GM12878 (cell line): ENCODE data around the gene SNRNP200. TPM values are rescaled to one million over a fixed set of nuclear protein-coding genes. Genes with fewer than 3 reads are reported as not detected.

Experiments used
- ATAC-seq: fragments of 200-7000 bp; cut with Tn5 transposase; 3 replicates; pipeline ENCODE4 v1.9.1; 2020; ENCODE audit warnings: mild to moderate bottlenecking, moderate library complexity
- BruUV-seq: library from RNA; stranded (reverse); fragments of 400-500 nt; replicated peaks from 2 replicates; lab custom pipeline; 2021; lab: Mats Ljungman, UMichigan
- CTCF ChIA-PET: fragments of 300-600 bp; sonication (Branson Sonifier 250); formaldehyde crosslinking; extraction: SDS; loops from one replicate; lab custom pipeline; 2021; ENCODE audit warnings: inconsistent platforms; lab: Yijun Ruan, JAX
- POLR2A ChIA-PET: fragments of 350-600 bp; formaldehyde crosslinking; extraction: SDS; loops from one replicate; lab custom pipeline; 2021; ENCODE audit warnings: inconsistent platforms; lab: Charles Lee
- RAD21 ChIA-PET: fragments of 300-600 bp; sonication (Branson Sonifier 250); formaldehyde crosslinking; loops from one replicate; lab custom pipeline; 2023; ENCODE audit warnings: antibody characterized with exemption; ENCODE audit not compliant: unreplicated experiment; lab: Charles Lee
- SMC1A ChIA-PET: fragments of 300-600 bp; sonication (Branson Sonifier 250); formaldehyde crosslinking; loops from one replicate; lab custom pipeline; 2023; ENCODE audit not compliant: unreplicated experiment, uncharacterized antibody; lab: Charles Lee
- DNase-seq: peaks from one replicate; pipeline ENCODE4 v3.0.0-alpha.2; 2011; ENCODE audit warnings: low read depth, low spot score
- FAIRE-seq: peaks from 3 replicates; lab custom pipeline; 2011; peaks lifted over from hg19 to GRCh38; lab: Jason Lieb, UNC
- H2AFZ ChIP-seq: 2 replicates; pipeline ENCODE4 v1.6.0; 2011; ENCODE audit warnings: low read depth, low read length, control low read depth; ENCODE audit not compliant: control insufficient read depth
- H3K27ac ChIP-seq: 2 replicates; pipeline ENCODE4 v1.5.1; 2011; ENCODE audit warnings: control low read depth; ENCODE audit not compliant: control insufficient read depth, insufficient read depth
- H3K27me3 ChIP-seq, 2 experiments: replicated peaks in 1 of 2; 2 replicates each; pipeline versions ENCODE4 v1.6.0 to v1.6.1; 2011; ENCODE audit warnings: low read length in 1 of 2; ENCODE audit not compliant: control insufficient read depth in 2 of 2, insufficient read depth in 2 of 2
- H3K36me3 ChIP-seq, 2 experiments: 2 replicates each; pipeline ENCODE4 v1.5.1; 2011; ENCODE audit warnings: low read length in 1 of 2; ENCODE audit not compliant: control insufficient read depth in 2 of 2, insufficient read depth in 2 of 2
- H3K4me1 ChIP-seq: 2 replicates; pipeline ENCODE4 v1.6.1; 2011; ENCODE audit warnings: mild to moderate bottlenecking, low read length, moderate library complexity, mixed read lengths; ENCODE audit not compliant: control insufficient read depth, insufficient read depth
- H3K4me2 ChIP-seq: 2 replicates; pipeline ENCODE4 v1.6.0; 2011; ENCODE audit warnings: control low read depth; ENCODE audit not compliant: control insufficient read depth, insufficient read depth
- H3K4me3 ChIP-seq: fragments of 200-600 bp; sonication (generic); 2 replicates; pipeline ENCODE4 v1.5.1; 2016
- H3K79me2 ChIP-seq: 2 replicates; pipeline ENCODE4 v1.6.0; 2011; ENCODE audit warnings: low read length; ENCODE audit not compliant: control insufficient read depth, insufficient read depth
- H3K9ac ChIP-seq: 2 replicates; pipeline ENCODE4 v1.8.0; 2011; ENCODE audit warnings: low read length, control low read depth, mixed read lengths; ENCODE audit not compliant: control insufficient read depth, insufficient read depth
- H3K9me3 ChIP-seq: replicated peaks from 3 replicates; pipeline ENCODE4 v1.5.1; 2011; ENCODE audit warnings: mild to moderate bottlenecking, low read length; ENCODE audit not compliant: control insufficient read depth, insufficient read depth
- H4K20me1 ChIP-seq: 2 replicates; pipeline ENCODE4 v1.6.0; 2011; ENCODE audit not compliant: control insufficient read depth, insufficient read depth
- BCL11A ChIP-seq: IDR thresholded peaks from 2 replicates; pipeline ENCODE4 v1.6.1; 2011; ENCODE audit warnings: low read depth, low read length
- FOS ChIP-seq: IDR thresholded peaks from 3 replicates; pipeline ENCODE4 v1.6.1; 2011; ENCODE audit warnings: borderline replicate concordance; ENCODE audit not compliant: insufficient read length; ENCODE audit errors: extremely low read depth
- IKZF2 ChIP-seq, 2 experiments: fragments of 450-650 bp; IDR thresholded peaks; 2 replicates each; pipeline ENCODE4 v1.6.1; 2017; ENCODE audit warnings: mild to moderate bottlenecking in 2 of 2, moderate library complexity in 2 of 2
- IRF4 ChIP-seq: IDR thresholded peaks from 2 replicates; pipeline ENCODE4 v1.6.1; 2011; ENCODE audit warnings: low read depth, low read length
- MTA2 ChIP-seq: fragments of 450-650 bp; IDR thresholded peaks from 2 replicates; pipeline ENCODE4 v1.6.1; 2016; ENCODE audit warnings: low read depth, mild to moderate bottlenecking, moderate library complexity
- MTA3 ChIP-seq: IDR thresholded peaks from 2 replicates; pipeline ENCODE4 v1.6.1; 2012; ENCODE audit warnings: low read length, inconsistent platforms, borderline replicate concordance
- RUNX3 ChIP-seq: IDR thresholded peaks from 2 replicates; pipeline ENCODE4 v1.6.1; 2012; ENCODE audit warnings: low read length, inconsistent platforms
- SMAD1 ChIP-seq: fragments of 450-650 bp; IDR thresholded peaks from 2 replicates; pipeline ENCODE4 v1.6.1; 2018; ENCODE audit warnings: mild to moderate bottlenecking, low read depth; ENCODE audit not compliant: partially characterized antibody
- YY1 ChIP-seq: IDR thresholded peaks from 2 replicates; pipeline ENCODE4 v1.6.1; 2011; ENCODE audit warnings: low read depth, mild to moderate bottlenecking, low read length
- ZNF592 ChIP-seq: fragments of 450-650 bp; IDR thresholded peaks from 2 replicates; pipeline ENCODE4 v1.6.1; 2017; ENCODE audit warnings: mild to moderate bottlenecking, moderate library complexity
- WGBS: methylation state at CpG from one replicate; pipeline ENCODE4 v1.1.6; 2016; ENCODE audit warnings: low lambda C conversion rate; ENCODE audit not compliant: insufficient replicate concordance, insufficient coverage; ENCODE audit errors: missing lambda C conversion rate; 5-methylcytosine and 5-hydroxymethylcytosine counted together
- in situ Hi-C: fragments of 300-500 bp; cut with MboI; formaldehyde crosslinking; loops from 9 replicates; pipeline ENCODE4 v1.14.3; 2018; ENCODE audit warnings: mixed read lengths
- intact Hi-C: fragments of 100-400 bp; cut with micrococcal nuclease; formaldehyde crosslinking; loops from one replicate; pipeline ENCODE4 v1.14.2; 2022; ENCODE audit not compliant: unreplicated experiment
- polyA plus RNA-seq, 11 experiments: library from polyadenylated mRNA; depleted of rRNA in 4 of 11; unstranded in 6 of 11; stranded (reverse) in 5 of 11; fragments of >200 nt; fragmentation: Nextera tagmentation in 4 of 11; fragmentation: Illumina TruSeq in 1 of 11; extraction: Ambion mirVana in 4 of 11; extraction: Trizol in 1 of 11; gene quantifications; 1 replicate in 1 of 11; 2 replicates in 10 of 11; pipeline versions ENCODE4 v1.2.1 to v1.2.3, GENCODE V29; 2011 to 2016; ENCODE audit warnings: inconsistent platforms in 2 of 11, missing spikeins in 2 of 11, low read depth in 1 of 11
- total RNA-seq, 4 experiments: library from RNA; depleted of rRNA in 3 of 4; stranded (reverse); fragments of >200 nt in 3 of 4; fragmentation: Illumina TruSeq in 1 of 4; extraction: Trizol in 1 of 4; gene quantifications; 2 replicates each; pipeline versions ENCODE4 v1.2.1 to v1.2.3, GENCODE V29; 2013 to 2021
- TF ChIP-seq, protein P1 (sequence below): fragments of 150-350 bp; IDR thresholded peaks from 2 replicates; pipeline ENCODE4 v1.6.1; 2014; ENCODE audit warnings: mild to moderate bottlenecking, low read depth, low read length

Gene SNRNP200
- total and polyA plus RNA-seq, 10 of the 15 experiments (the other 5 are each of a cell fraction or from before 2014, with no cell fraction given): 59.2 to 176 (median 106) TPM

GRCh38 chr2:96324721-96325040, 19.3 kb upstream of the SNRNP200 start:
- Histone ChIP-seq H2AFZ (peak overlapping the region; percentile 90), H3K9ac (peak overlapping the region; percentile 75), H3K4me1 (peaks cover 26% of the 10 kb centered on the region), H3K27me3 (no peaks in the 10 kb centered on the region), H3K4me3 (peak overlapping the region; percentile 89), H3K36me3 (peaks cover 2 to 5% of the 10 kb centered on the region in 2 experiments; a peak in 2 of 4 replicates), H3K27ac (peak overlapping the region; percentile 76), H3K4me2 (peak overlapping the region; percentile 91), H3K79me2 (peaks cover 28% of the 10 kb centered on the region), H3K9me3 (no peaks in the 10 kb centered on the region), H4K20me1 (no peaks in the 10 kb centered on the region)
- BruUV-seq: no TSS peak
- intact Hi-C loops (loop anchor here (5.0 kb wide), 2 partner anchors 57 to 117 kb away; partner anchors contain the start of genes CIAO1, STARD7 and TMEM127), in situ Hi-C loops (no loop called here)
- POLR2A ChIA-PET: interaction anchor here (0.8 to 7.7 kb wide), 10 partner anchors 9 to 168 kb away, joined by 3 to 151 read pairs (median 5); partner anchors contain the start of gene NCAPH
- peak; percentile 1 for ATAC-seq
- CTCF ChIA-PET: interaction anchor here (1.2 to 2.1 kb wide), 6 partner anchors 8 to 449 kb away, joined by 3 to 6 read pairs (median 4); partner anchors contain the start of genes ASTL and NCAPH
- no peak for FAIRE-seq
- TF ChIP-seq ZNF592: no peak
- TF ChIP-seq YY1: 0 out of 2 replicates have a peak, but pooled peaks have one; percentile 37
- no peak for TF ChIP-seq BCL11A
- 0 out of 2 replicates have a peak, but pooled peaks have one; percentile 33 for TF ChIP-seq MTA3
- peak in 1 of 2 experiments; percentile 13; a peak in 1 of 4 replicates for TF ChIP-seq IKZF2 (IDR thresholded peaks at IDR 0.05)
- TF ChIP-seq FOS: no peak
- TF ChIP-seq RUNX3: peak; percentile 53
- peak; percentile 15; the same call in 1 of the 2 replicates for TF ChIP-seq MTA2
- no peak for TF ChIP-seq SMAD1
- TF ChIP-seq, protein P1, sequence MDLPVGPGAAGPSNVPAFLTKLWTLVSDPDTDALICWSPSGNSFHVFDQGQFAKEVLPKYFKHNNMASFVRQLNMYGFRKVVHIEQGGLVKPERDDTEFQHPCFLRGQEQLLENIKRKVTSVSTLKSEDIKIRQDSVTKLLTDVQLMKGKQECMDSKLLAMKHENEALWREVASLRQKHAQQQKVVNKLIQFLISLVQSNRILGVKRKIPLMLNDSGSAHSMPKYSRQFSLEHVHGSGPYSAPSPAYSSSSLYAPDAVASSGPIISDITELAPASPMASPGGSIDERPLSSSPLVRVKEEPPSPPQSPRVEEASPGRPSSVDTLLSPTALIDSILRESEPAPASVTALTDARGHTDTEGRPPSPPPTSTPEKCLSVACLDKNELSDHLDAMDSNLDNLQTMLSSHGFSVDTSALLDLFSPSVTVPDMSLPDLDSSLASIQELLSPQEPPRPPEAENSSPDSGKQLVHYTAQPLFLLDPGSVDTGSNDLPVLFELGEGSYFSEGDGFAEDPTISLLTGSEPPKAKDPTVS: no peak
- TF ChIP-seq IRF4: 0 out of 2 replicates have a peak, but pooled peaks have one; percentile 2
- RAD21 ChIA-PET: interaction anchor here (1.1 to 3.4 kb wide), 10 partner anchors 8 to 185 kb away, joined by 4 to 32 read pairs (median 8); partner anchors contain the start of genes NCAPH and SNRNP200
- WGBS: 2% methylated on average over 6 of the region's 6 CpGs
- SMC1A ChIA-PET: interaction anchor here (0.7 to 13.4 kb wide), 7 partner anchors 9 to 166 kb away, joined by 3 to 231 read pairs (median 4); partner anchors contain the start of gene NCAPH
- no peak for DNase-seq
